NCI-H748 (cell line): ENCODE data around the gene ZNF692.
"Not testable (repeated sequence)": the region's sequence is repeated elsewhere in the genome, so short reads cannot be mapped to it uniquely, and the experiment has no call there.

Experiments used
- DNase-seq: peaks from one replicate; lab custom pipeline; 2025; ENCODE audit not compliant: unreplicated experiment; lab: John Stamatoyannopoulos, UW

Gene ZNF692

DNA sequence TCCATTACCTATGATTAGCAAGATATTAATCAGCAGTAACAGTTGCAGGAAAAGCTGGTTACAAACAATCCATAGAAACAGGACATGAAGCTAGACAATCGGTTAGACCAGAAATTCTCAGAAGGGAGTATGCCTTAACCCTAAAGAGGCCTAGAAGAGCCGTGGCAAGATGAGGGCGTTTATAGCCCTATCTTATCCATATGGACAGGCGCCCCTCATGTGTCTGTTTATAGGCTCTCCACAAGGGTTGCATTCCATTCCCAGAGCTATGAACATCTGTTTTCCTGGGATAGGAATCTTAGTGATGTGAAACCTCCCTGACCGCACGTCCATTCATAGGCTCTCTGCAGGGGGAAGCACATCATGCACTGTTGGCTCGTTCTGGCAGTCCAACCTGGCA is 23.5 kb upstream of the ZNF692 start:
- not testable (repeated sequence) for DNase-seq

DNA sequence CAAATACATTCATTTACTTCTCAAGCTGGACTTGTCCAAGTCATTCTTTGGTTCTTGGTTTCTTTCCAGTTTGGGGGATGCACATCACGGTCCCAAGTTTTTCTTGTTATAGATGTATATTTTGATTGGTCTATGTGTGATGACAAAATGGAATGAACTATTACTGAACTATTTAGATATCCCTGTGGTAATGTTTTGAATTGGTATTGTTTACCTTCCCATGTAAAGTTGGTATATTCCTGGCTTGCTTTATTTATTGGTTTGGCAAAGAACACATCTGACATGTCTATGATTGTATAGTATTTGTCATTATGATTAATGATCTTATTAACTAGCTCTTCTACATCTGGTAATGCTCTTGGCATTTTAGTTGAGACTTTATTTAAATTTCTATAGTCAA is 22.4 kb upstream of the ZNF692 start:
- DNase-seq, result no peak

DNA sequence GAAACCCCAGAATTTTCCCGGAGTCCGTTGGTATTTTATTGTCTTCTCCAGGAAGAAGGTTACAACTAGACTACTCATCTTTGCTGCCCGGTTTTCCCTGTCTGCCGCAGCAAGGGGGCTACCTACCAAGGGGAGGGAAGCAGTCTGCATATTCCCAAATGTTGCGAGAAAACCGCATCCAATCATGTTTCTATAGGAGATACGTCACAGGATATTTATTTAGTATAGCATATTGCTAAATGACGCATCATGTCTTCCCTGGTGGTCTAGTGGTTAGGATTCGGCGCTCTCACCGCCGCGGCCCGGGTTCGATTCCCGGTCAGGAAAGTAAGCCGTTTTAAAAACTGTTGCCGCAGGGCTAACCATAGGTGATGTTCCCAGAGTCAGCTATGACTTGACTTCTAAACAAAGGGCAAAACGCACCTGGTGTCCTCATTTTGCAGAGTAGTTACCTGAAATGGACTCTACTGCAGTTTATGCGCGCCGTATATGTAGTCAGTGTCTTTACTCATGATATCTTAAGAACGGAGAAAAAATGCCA is 15.2 kb upstream of the ZNF692 start:
- DNase-seq, result peak; percentile 88

DNA sequence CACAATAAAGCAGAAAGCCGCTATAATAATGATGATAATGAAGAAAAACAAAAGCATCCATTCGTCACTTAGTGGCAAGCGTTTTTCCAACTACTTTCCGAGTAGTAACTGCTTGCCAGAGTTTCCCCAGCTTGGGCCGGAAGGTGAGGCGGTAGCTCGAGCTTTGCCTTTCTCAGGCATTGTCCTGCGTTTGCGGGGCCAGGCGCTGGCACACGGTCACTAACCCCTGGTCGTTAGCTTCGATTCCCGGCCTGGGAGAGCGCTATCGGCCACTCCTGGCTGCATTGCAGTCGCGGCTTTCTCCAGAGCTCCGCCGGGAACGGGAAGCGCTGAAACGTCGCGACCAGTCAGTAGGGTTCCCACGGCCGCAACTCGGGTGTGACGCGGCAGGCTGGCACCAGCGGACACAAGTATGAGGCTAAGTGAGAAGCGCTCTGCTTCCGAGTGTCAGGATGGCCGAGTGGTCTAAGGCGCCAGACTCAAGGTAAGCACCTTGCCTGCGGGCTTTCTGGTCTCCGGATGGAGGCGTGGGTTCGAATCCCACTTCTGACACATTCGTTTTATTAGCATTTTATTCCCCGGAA is 14.6 kb upstream of the ZNF692 start:
- peak; percentile 91 for DNase-seq

DNA sequence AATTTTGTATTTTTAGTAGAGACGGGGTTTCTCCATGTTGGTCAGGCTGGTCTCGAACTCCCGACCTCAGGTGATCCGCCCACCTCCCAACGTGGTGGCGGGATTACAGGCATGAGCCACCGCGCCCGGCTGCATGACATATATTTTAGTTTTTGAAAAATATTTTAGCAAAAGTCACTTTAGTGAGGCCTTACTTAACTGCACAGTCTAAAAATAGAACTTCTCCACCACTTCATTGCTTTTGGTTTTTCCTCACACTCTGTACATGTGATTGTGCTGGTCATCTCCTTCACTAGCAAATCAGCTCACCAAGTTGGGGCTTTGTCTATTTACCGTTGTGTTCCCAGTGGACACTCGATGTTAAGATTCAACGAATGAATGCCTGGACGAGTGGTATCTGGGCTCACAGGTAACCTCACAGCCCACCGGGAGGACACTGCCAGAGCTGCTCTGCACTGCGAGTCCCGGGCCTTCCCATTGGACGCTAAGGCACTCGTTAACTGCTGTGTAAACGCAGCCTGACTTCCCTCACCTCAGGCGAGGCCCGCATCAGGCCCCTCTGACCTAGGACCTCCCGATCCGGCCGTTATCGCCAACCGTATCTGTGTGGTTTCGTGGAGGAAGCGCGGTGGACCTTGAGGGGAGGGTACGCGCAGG is 14.0 kb upstream of the ZNF692 start:
- peak; percentile 89 for DNase-seq

DNA sequence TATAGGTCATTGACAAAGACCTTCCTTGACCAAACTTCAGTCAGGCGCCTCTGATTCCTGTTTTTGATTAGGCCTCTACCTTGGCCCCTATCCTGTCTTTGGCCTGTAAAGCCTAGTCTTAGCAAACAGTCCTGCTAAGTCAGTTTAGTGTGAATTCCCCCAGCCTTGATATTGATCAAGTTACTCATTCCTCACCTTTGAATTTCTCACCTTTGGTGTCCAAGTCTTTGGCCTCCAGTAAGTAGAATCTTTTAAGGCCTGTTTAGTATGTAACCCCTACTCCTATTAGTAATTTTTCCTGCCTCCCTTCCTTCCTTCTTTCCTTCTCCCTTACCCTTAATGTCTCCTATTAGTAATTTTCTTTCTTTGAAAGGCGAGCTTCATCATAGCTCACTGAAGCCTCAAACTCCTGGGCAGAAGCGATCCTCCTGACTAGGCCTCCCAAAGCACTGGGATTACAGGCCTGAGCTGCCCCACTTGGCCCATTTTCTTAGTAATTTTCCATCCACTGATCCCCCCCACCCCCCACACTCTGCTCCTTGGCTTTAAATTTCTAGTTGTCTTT is 13.0 kb upstream of the ZNF692 start:
- no peak for DNase-seq

DNA sequence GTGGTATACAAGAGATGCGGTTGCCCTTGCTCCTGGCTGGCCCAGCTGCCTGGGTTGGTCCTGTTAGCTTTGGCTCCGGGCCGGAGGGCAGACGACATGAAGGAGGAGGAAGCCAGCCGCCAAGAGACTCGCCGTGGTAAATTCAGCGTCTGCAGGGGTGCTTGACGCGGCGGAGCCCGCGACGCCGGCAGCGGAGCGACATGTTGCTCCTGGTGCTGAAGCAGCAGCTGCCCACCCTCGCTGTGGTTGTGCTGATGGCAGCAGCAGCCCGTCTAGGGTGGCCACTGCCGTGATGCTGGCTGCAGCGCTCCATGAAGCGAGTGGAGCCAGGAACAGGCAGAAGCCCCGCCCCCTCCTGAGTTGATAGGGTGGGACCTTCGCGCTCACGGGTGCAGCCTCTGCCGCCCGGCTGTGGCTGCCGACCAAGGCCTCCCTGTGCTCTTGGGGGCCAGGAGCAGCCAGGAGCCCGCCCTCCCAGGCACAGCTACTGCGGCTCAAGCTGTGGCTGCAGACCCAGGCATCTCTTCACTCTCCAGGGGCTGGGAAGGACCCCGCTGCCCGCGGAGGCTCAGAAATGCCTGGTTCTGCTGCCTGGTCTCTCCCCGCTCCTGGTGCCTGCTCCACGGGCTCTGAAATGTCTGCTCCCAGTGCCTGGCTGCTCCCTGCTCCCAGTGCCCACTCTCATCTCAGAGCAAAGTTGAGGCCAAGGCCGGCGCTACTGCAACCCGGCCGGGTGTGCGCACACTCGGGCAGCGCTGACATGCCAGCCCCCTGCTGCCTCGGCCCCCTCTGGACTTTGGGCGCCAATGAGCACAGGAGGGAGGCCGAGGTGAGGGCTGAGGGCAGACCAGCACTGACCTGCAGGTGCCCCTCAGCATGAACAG is 4.4 kb upstream of the ZNF692 start:
- peak; percentile 90 for DNase-seq

DNA sequence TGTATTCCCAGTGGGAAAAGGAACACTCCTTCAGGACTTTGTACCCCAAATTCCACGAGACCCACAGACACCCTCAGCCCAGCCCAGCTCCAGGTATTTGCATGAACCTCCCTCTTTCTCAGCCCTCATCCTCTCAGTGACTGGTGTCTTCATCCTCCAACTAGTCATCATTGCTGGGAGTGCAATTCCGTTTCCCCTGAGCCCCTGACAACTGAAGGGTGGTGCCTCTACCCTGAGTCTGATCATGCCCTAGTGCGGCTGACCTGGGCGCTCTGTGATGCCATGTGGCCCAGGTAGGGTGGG is 3.8 kb upstream of the ZNF692 start:
- DNase-seq, result no peak

DNA sequence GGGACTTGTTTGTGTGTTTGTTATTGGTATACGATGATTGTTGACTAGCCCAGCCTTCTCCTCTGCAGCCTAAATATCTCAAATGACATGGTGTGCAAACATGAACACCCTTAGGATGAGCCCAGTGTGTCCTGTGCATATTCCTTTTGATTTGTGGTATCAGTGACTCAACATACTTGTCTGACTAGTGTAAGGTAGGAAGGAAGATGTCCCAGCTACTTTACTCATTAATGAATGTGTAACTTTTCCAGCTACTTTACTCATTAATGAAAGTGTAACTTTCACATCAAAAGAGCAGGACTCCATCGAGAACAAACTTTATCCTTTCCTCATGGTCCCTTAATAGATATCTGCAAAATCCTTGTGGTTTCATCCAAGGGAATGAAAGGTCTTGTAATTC is 2.7 kb upstream of the ZNF692 start:
- DNase-seq, result no peak

DNA sequence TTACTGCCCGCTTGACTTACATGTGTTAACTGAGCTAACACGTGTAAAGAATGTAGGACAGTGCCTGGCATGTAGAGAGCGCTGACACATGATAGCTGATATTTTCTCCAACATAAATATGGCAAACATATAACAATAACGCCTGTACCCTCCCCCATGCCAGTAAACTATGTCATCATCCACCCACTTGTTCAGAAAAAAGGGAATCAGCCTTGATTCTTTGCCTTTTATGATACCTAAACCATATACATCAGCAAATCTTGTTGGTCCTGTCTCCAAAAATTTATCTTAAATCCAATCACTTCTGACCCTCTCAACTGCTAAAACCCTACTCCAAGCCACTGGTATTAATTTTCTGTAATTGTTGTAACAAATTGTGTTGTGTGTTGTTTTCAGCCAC is 1.1 kb upstream of the ZNF692 start:
- no peak for DNase-seq

DNA sequence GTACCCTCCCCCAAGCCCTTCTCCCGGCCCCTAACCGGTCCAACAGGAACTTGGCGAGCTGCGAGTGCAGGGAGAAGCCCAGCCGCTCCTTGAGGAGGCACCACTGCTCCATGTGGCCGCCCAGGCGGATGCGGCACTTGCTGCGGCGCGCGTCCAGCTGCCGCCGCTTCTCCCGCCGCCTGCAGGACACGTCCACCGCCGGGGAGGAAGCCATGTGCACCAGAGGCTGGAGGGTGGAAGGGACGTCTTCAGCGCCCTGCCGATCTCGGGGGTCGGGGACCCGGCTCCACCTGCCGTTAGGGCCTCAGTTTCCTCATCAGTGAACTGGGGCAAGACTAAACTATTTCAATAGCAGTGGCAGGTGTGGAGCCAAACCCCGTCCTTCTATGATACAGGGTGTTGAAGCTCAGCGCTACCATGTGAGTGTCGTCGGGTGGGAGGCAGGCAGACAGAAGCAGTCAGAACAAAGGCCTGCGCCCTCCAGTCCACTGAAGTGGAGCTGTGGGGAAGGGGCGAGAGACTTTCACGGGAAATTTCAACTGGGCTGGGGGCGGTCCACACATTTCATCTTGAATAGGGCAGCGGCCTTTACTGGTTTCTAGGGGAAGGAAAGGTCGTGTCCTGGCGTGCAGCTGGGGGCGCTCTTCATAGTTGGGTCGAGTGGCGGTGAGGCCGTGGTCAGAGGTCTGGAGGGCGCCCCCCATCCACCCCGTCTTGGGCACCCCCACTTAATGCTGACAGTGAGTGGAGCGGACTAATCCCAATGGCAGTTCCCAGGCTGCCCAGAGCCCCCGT is 592 bp downstream of the ZNF692 start:
- peak; percentile 80 for DNase-seq

DNA sequence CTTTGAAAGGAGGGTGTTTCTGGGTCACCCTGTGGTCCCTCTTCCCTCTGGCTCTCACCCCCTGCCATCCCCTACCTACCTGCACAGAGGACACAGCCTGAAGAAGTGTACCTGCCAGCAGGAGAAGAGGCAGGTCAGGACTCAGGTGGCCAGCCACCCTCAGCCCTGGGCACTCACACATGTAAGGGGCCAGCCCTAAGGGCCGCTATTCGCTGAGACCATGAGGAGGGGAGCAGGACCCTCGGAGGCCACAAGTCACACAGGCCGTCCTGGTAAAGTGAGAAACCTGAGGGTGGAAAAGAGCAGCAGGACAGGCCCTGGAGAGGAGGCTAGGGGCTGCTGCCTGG is 1.2 kb downstream of the ZNF692 start:
- DNase-seq, result no peak

DNA sequence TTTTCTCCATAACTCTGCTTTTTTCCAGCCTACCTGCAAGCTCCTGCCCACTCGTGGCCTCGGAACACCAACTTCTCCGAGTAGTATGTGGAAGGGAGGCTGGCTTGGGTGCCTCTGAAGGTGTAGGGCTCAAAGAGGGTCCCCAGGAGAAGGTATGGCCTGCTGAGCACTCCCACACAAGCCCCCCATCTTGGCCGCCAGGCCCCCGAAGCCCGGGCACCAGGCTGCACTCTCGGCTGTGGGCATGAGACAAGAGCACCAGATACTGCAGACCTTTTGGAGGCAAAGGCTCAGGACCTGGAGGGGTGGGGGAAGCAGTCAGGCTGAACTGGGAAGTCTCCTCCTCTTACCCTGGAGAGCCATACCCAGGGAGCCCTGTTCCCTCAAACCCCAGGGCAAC is 1.7 kb downstream of the ZNF692 start:
- no peak for DNase-seq

DNA sequence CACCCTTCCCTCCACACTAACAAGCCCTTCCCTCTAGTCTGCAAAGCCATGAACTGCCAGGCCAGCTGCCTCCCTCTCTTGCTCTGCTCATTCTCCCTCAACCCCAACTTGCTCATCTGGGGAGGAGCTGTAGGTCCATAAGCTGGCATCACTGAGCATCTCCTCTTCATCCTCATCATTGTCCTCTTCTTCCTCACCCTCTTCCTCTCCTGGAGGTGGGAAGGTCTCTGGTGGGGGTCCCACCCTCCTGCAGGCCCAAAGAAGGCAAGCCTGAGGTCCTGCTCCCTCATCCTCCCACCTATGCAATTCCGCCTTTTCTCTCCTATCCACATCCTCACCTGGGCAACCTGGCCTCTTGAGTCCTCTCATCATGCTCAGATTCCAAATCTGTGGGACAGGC is 2.7 kb downstream of the ZNF692 start:
- no peak for DNase-seq

DNA sequence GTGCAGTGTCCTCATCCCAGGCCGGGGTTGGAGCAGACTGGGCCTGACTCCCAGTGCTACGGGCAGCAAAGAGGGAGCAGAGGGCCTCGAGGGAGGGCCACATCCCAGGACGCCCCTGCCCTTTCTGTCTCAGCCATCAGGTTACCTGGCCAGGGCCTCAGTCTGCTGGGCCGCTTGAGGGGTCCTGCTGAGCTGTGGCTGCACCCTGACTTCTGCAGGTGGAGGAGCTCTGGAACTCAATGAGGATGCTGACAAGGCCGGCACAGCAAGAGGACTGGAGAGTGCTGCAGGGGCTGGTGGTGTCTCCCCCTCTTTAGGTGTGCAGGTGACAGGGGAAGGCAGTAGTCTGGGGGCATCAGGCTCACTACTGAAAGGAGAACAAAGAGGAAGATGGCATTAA is 3.3 kb downstream of the ZNF692 start:
- no peak for DNase-seq

DNA sequence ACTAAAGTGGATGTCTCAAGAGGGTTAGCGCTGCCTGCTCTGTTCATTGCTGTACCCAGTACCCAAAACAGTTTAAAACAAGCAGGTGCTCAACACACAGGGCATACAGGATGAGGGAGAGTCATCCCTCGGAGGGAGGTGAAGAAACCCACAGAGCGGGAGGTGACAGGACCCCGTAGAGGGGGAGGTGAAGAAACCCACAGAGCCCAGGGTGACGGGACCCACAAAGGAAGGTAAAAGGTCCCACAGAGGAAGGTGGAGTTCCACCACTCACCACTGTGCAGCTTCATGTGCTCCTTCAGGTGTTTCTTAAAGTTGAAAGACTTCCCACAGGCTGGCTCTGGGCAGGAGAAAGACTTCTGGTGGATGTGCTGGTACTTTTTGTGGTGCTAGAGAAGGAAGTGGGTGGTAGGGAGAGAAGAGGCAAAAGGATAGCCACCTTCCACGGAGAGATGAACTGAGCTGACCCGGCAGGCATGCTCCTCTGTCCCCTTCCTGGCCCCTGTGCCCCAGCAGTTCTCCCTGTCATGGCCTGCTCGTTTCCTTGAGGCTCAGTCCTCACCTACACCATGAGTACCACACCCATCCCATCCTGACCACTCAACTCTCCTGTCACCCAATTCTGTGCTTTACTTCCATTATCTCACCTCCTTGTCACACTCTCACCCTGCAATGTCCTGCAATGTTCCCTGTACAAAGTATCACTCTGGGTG is 5.1 kb downstream of the ZNF692 start:
- no peak for DNase-seq

DNA sequence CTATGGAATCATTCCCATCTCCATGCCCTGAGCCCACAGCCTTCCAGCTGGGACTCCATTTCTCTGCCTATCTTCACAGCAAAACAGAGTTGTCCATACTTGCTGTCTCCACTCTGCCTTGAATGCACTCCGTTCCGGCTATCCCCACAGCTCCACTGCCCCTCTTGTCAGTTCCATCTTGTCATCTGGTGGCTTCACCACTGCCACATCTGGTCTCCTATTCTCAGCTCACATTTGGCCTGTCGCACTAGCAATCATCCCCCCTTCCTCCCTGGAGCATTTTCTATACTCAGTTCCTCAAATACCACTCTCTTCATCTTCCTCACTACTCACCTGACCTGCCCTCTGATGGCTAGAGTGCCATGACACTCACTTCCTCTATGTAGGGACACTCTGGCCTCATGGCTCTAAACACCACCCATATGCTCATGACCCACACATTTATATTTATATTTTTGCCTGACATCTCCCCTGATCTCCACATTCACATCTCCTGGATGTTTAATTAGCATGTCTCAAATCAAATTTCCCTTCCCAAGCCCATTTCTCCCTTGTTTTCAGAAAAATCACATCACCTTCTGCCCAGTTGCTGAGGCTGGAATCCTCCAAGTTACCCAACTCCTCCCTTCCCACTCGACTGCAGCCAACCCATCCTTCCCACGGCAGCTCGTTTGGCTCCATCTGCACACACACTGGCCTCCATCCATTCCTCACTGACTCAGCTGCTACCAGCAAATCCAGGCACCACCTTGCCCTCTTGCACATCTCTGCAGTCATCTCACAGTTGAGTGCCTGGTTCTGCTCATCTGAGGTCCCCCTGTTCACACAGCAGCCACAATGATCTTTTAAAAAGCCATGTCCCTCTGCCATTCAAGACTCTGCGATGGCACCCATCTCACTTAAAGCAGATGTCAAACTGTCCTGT is 6.1 kb downstream of the ZNF692 start:
- DNase-seq, result no peak

DNA sequence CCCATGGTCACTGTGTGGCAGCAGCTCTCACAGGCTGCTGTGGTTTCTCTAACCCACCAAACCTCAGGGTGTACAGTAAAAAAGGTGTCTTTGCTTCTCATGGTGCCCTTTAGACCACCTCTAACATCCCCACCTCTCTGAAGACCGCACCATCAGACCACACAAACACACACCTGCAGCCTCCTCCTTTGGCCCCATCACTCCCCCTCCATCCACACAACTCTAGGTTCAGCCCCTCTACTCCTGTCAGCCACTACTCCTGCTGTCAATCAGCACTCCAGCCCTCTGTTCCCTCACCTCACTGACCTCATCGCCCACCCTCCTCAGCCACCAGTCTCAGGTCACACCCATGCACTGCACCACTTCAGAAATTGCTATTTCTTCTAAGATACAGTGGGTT is 7.5 kb downstream of the ZNF692 start:
- DNase-seq, result no peak

DNA sequence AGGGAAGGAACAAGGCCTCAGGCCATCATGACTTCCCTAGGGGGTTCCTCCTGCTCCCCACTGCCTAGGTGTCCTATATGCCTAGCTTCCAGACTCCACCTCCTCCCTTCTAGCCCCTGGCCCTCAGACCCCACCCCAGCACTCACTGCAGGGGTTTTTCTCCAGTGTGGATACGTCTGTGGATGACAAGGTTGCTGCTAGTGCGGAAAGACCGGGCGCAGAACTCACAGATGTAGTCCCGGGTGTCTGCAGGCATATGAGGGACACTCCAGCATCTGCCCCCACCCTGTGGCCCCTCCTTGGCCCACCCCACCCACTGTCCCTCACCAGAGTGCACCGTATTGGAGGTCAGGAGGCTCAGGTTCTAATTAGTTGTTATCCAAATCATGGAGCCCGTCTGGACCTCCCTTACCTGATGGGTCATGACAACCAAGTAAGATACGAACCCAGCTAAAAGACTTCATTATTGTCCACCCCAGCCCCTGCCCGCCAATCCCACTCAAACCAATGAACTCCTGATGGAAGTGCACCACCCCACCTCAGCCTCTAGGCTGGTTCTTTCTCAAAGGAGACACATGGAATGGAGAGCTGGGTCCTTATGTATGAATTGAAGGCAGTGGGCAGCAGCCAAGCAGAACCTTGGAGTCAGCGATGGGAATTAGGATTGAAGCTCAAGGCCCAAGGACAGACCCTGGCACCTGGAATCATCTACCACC is 8.2 kb downstream of the ZNF692 start:
- DNase-seq, result no peak
